ENCODE measurements around the gene PGD.

- TF ChIP-seq, protein P1, sequence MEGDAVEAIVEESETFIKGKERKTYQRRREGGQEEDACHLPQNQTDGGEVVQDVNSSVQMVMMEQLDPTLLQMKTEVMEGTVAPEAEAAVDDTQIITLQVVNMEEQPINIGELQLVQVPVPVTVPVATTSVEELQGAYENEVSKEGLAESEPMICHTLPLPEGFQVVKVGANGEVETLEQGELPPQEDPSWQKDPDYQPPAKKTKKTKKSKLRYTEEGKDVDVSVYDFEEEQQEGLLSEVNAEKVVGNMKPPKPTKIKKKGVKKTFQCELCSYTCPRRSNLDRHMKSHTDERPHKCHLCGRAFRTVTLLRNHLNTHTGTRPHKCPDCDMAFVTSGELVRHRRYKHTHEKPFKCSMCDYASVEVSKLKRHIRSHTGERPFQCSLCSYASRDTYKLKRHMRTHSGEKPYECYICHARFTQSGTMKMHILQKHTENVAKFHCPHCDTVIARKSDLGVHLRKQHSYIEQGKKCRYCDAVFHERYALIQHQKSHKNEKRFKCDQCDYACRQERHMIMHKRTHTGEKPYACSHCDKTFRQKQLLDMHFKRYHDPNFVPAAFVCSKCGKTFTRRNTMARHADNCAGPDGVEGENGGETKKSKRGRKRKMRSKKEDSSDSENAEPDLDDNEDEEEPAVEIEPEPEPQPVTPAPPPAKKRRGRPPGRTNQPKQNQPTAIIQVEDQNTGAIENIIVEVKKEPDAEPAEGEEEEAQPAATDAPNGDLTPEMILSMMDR (conservative IDR thresholded peaks at IDR 0.05), result no peak
- no peak for TF ChIP-seq ZFX (IDR thresholded peaks at IDR 0.05)
Measured at GRCh38 chr1:10450156-10450814, 51.4 kb downstream of the PGD start.

All from C4-2B (cell line).